ENCODE measurements around the gene TATDN2.
"Not testable (repeated sequence)": the region's sequence is repeated elsewhere in the genome, so short reads cannot be mapped to it uniquely, and the experiment has no call there.

TATDN2 gene

GRCh38 chr3:10272476-10272875 lies 24.2 kb downstream of the TATDN2 start:
- not testable (repeated sequence) for DNase-seq

- DNase-seq, result no peak
Measured at GRCh38 chr3:10272977-10273376, 24.7 kb downstream of the TATDN2 start.

- DNase-seq, result no peak
Measured at GRCh38 chr3:10273702-10274305, 25.5 kb downstream of the TATDN2 start.

GRCh38 chr3:10274601-10275000 lies 26.3 kb downstream of the TATDN2 start:
- DNase-seq, result no peak

GRCh38 chr3:10277115-10277625 lies 28.9 kb downstream of the TATDN2 start:
- no peak for DNase-seq

GRCh38 chr3:10278501-10278900 lies 30.2 kb downstream of the TATDN2 start:
- DNase-seq, result no peak

- DNase-seq, result no peak
Measured at GRCh38 chr3:10279384-10280176, 31.3 kb downstream of the TATDN2 start.

GRCh38 chr3:10280177-10280529 lies 31.9 kb downstream of the TATDN2 start:
- peak in 1 of 2 donors; percentile 16 for DNase-seq

- no peak for DNase-seq
Measured at GRCh38 chr3:10280571-10280970, 32.3 kb downstream of the TATDN2 start.

GRCh38 chr3:10281951-10282350 lies 33.7 kb downstream of the TATDN2 start:
- DNase-seq, result peak in 1 of 2 donors; percentile 22

GRCh38 chr3:10283638-10284037 lies 35.4 kb downstream of the TATDN2 start:
- no peak for DNase-seq

GRCh38 chr3:10284496-10284895 lies 36.2 kb downstream of the TATDN2 start:
- peak; percentile 48 for DNase-seq

GRCh38 chr3:10285272-10286132 lies 37.2 kb downstream of the TATDN2 start:
- no peak for DNase-seq

GRCh38 chr3:10286133-10286524 lies 37.9 kb downstream of the TATDN2 start:
- no peak for DNase-seq

GRCh38 chr3:10286596-10287295 lies 38.5 kb downstream of the TATDN2 start:
- DNase-seq, result peak in 1 of 2 donors; percentile 63

GRCh38 chr3:10287936-10288574 lies 39.8 kb downstream of the TATDN2 start:
- no peak for DNase-seq

- no peak for DNase-seq
Measured at GRCh38 chr3:10288575-10288960, 40.3 kb downstream of the TATDN2 start.

GRCh38 chr3:10289077-10289476 lies 40.8 kb downstream of the TATDN2 start:
- DNase-seq, result no peak

GRCh38 chr3:10289787-10290355 lies 41.6 kb downstream of the TATDN2 start:
- no peak for DNase-seq

GRCh38 chr3:10290481-10291176 lies 42.4 kb downstream of the TATDN2 start:
- no peak for DNase-seq

- no peak for DNase-seq
Measured at GRCh38 chr3:10291641-10292040, 43.4 kb downstream of the TATDN2 start.

Measured in activated CD4-positive, alpha-beta T cell treated with anti-CD3 and anti-CD28 coated beads for 4 hours (primary cell).